Fibroblast of peridontal ligament (primary cell): ENCODE results near the gene PLXNA4.

ENCODE experiments used
- DNase-seq: peaks from one replicate; pipeline ENCODE4 v3.0.0-alpha.2; 2010; ENCODE audit errors: extremely low read depth

Gene PLXNA4

DNA sequence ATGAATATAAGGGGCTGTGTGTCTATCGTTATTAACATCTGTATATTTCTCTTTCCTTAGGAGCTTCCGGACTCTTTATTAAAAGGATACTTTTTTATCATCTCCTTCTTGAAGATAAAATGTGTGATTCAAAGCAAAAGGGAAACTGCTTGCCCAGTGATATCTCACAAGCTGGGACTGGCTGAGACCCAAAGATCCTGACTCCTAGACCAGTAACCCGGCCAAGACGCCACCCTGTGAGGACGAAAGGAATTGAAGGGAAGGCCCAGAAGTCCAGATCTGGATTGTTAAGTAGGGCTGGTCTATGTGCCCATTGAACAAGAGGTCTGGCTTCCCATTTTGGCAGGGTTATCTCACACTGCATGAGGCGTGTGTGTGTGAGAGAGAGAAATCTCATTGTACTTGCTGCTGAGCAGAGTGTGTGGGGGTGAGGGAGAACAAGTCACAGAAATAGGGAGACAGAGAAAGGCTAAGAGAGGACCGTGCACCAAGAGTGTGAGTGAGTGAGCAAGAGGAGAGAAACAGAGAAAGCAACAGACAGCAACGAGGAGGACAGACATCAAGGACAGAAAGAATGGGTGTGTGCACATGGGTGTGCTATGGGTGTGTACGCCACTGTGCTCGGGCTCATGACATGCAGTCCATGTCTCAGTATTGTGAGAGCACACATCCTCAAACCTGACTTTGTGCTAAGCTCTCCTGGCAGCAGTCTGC, 75.4 kb downstream of the PLXNA4 start:
- peak; percentile 42 for DNase-seq

DNA sequence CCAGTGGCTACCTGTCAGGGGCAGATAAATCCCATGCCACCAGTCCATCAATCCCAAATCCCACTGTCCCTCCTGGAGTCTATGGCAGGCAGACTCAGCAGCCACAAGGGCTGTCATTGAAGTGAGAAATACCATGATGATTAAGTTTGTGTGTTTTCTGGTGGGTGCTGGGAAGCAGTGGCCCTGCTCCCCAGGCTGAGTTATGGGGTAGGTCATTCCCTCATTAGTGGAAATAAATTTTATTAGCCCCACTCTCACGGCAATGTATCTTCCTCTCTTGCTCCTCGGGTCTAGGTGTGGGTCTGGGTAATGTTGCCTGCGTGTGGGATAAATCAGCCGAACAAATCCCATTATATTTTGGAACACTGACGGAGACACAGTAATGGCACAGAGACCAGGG, 76.8 kb downstream of the PLXNA4 start:
- DNase-seq, result no peak

DNA sequence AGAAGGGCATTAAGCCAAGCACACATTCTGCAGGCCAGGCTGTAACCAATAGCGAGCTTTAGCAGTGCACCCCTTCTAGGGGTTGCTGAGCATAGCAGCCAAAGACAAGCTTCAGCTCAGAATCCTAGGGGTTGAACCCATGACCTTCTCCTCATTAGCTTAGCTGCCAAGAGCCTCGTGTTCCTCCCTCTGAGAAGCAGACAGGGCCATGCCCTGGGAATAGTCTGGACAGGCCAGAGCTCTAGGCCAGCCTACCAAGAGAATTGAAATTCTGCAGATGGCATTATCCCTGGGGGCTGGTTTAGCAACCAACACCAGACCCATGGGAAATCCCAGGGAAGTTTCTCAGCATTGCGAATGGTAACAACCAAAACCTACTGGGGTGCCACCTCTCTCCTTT, 77.2 kb downstream of the PLXNA4 start:
- DNase-seq, result no peak

DNA sequence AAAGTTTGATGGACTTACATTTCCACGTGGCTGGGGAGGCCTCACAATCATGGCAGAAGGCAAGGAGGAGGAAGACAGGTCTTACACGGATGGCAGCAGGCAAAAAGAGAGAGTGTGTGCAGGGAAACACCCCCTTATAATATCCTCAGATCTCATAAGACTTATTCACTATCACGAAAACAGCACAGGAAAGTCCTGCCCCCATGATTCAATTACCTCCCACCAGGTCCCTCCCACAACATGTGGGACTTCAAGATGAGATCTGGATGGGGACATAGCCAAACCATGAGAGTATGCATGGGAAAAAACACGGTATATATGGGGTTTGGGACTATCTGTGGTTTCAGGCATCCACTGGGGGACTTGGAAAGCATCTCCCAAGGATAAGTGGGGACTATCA, 78.0 kb downstream of the PLXNA4 start:
- DNase-seq, result no peak

DNA sequence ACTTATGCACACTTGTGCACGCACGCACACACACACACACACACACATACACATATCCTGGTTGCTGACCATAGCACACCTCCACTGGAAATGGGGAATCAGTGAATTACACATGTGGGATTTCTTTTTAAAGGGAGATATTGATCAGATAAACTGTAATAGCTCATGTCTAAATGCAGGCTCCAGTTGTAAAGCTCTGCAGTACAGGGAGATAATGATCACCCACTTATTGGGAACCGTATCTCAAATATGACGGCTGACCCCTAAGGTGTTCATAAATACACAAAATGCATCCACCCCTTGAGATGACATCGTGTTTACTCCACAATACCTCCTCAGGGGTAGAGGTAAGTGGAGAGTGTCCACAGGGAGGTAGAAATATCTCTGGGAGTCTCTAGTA, 79.2 kb downstream of the PLXNA4 start:
- no peak for DNase-seq

DNA sequence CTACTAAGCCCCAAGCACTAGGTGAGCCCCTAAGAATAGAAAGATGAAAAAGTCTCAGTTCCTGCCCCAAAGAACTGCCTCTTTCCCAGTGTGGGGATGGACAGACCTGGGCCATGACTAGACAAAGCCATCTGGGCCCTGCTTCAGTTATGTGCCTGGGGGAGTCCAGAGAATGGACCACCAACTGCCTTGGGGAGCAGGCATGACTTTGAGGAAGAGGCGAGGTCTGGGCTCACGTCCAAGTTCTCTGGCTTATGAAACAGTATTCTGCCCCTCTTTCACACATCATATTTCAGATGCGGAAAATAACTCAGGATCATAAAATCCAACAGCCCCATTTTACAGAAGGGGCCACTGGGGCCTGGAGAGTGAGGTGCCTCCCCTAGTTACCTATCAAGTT, 80.3 kb downstream of the PLXNA4 start:
- no peak for DNase-seq

DNA sequence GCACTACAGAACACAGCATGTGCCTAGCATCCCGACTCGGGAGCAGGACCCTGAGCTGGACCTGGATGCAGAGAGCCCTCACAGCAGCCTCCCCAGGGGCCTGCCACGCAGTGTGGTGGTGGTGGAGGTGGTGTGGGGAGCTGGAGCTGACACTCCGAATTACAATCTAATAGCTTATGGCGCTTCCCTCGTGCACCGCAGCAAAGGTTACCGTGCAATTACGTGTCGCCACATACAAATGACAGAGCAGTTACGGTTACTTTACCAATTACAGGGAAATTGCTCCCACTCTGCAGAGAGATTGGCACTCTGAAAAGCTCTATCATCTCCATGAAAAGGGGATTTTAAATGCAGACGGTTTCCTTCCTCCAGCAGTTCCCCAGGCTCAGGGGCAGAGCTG, 81.8 kb downstream of the PLXNA4 start:
- DNase-seq, result no peak

DNA sequence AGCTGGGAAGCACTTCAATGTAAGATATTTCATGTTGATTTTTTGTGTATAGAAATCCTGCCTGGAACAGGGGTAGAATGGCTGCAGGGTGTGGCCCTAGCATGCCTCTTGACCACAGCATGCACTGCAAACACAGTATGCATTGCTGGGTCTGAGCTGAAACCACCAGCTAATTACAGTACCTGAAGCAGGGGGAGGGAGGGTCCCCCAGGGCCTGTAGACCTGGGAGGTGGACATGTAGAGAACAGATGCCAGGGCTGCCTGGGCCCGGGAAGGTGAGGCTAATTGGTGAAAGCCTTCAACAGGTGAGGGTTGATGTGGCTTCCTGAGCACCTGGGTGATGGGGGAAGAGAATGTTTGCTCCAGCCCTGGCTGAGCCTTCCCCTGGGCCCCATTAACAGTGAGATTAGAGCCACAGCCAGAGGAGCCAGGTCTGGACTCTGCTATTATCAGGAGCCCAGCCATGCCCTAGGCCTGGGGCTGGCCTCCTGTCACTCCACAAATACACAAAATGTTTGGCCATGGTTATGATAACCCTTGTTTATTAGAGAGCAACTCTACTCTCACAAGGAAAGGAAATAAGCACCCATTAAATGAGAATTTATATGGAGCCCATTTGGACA, 83.3 kb downstream of the PLXNA4 start:
- no peak for DNase-seq

DNA sequence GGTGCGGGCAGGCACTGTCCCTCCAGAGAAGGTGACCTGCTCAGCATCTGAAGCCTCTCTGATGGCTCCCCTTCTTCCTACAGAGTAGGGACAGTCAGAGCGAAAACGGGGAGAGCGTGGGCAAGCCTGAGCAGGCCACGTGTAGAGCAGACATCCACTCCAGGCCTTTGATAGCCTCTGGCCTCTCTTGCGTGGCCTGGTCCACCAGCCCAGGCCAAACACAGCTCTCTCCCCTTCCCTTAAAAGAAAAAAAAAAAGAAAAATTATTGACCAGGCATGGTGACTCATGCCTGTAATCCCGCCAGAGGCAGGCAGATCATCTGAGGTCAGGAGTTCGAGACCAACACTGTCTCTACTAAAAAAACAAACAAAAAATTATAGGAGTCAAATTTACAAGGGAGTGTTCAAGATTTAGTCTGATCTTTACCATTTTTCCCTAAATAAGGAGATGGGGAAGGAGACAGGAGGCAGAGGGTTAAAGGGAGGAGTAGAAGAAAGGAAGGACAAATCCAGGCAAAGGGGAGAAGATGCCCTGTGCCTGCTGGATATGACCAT, 84.8 kb downstream of the PLXNA4 start:
- DNase-seq, result no peak

DNA sequence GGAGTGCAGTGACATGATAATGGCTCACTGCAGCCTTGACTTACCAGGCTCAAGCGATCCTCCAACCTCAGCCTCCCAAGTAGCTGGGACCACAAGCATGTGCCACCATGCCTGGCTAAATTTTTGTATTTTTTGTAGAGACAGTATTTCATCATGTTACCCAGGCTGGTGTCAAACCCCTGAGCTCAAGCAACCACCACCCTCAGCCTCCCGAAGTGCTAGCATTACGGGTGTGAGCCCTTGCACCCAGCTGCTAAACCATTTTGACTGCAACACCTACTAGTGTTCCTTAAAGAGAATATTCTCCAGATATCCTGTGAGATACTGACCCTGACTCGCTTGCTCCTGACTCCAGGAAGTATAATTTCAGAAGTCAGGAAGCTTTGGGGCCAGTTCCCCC, 85.8 kb downstream of the PLXNA4 start:
- no peak for DNase-seq

DNA sequence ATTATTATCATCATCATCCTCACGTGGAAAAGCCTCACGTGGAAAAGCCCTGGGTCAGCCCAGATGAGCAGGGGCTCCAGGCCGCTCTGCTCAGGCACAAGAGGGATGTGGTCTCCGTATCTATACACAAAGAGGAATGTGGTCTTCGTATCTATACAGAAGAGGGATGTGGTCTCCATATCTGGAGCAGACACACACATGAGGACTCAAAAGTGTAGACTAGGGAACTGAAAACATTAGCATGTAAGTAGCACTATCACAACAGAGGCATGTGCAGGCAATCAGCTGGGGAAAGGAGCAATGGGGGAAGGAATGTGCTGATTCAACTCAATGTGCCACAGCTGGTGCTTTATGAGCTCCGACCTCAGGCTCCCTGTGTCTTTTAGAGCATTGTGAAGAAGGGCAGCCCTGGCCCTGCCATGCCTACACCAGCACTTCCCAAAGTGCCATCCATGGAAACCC, 86.5 kb downstream of the PLXNA4 start:
- DNase-seq, result no peak

DNA sequence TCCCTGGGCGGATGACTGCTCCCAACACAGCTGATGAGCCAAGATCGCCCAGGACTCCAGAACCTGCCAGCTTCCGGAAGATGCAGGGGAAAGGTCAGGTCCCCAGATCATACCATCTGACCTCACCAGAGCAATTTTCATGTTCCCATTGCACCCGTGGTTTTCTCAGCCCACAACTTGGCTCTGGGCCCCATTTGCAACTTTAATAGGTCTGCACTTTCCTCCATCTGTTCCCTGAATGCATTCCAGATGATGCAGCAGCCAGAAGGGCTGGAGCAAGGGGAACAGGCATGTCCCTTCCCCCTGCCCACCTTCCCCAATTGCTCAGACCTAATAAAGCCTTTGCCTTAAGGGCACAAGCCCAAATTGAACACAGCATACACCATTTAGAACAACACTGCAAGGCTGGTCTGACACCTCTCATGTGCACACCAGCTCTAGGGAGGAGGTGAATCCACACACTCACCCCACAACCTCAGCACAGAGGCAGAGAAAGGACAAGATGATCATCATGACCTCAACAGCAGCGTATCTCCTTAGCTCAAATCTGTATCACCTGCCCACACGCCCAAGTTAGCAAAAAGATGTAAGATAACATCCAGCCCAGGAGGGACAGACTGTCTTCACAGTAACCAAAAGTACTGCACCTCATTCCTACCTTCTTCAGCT, 87.5 kb downstream of the PLXNA4 start:
- DNase-seq, result peak; percentile 46

DNA sequence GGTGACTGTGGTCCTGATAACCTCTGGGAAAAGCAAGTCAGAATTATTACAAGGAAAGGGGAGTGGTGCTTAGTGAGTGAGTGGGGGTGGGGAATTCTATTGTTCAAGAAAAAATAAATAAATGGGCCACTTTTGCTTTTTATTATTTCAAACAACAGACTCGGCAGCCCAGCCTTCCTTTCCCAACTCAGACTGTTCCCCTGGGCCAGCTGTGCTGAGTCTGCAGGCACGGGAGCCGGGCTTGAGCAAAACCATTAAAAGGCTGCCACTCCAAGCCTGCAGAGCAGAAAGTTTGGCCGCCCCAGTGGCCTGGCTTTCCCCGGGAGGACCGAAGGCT, 90.0 kb downstream of the PLXNA4 start:
- no peak for DNase-seq

DNA sequence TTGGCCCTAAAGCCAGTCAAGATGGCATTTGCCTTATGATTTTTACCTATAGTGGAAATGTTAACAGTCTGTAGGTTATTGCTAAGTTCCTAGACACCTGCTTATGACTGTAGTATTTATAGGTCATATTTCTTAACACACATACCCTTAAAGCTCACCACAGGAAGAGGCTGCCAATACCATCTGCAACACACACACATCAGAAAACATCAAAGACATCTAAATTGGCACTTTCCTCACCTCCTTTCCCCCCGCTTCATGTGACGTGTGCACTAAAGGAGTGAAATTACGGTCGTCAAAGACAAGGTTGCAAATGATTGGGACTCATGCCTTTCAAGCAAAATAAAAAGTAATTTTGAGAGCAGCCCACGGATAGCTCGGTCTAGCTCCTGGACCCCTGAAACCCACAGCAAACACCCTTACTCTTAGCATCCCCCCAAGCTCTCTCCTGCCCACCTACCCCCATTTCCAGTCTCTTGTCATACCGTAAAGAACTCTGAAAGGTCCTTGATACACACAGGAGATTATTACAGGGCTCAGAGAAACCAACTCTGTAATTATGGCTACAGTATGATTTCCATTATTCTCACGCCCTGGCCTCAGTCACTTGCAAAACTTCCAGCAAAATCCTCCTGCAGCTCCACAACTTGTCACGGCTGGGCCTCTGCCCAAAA, 90.5 kb downstream of the PLXNA4 start:
- no peak for DNase-seq

DNA sequence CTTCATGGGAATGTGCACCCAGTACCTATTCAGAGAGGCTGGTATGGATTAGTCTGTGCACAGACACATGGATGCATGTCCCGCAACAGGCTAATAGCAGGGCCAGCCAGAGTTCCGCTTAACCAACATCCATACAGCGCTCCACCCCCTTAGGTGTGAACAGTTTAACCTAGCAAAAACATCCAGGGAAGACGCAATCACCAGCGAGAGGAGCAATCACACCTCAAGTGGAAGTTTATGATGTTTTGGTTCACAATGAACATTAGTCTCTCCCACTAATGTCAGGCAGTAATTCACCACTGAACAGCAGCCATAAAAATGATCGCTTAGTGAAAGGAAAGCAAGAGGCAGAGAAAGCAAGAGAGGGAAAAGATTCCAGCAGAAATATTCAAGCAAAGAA, 91.1 kb downstream of the PLXNA4 start:
- DNase-seq, result no peak

DNA sequence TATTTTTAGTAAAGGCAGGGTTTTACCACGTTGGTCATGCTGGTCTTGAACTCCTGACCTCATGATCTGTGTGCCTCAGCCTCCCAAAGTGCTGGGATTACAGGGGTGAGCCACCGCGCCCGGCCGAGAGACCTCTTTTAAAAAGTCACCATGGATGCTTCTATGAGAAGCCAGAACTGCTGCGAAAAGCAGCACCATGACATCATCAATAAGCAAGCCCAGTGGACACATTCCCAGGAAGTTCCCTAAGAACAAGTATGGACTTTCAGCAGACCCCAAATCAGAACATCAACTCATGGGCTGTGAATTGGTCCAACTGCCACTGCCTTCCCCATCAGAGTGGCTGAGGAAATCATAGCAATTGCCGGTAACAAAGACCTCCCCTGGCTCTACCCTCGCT, 93.4 kb downstream of the PLXNA4 start:
- no peak for DNase-seq

DNA sequence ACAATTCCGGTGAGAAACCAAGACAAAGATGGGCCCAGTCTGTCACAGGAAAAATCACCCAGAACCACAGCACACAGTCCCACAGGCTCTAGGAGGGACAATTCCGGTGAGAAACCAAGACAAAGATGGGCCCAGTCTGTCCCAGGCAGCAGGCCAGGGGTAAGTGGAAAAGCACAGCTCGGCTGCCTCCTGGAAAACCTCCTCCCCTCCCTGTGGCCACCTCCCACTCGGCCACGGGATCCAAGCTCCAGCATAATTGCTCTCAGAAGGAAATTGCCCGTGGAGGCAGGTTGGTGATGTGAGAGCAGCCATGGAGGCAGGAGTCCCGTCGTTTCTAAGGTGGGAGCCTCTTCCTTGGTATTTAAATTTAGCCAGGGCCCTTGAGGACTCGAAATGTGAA, 95.7 kb downstream of the PLXNA4 start:
- DNase-seq, result no peak

DNA sequence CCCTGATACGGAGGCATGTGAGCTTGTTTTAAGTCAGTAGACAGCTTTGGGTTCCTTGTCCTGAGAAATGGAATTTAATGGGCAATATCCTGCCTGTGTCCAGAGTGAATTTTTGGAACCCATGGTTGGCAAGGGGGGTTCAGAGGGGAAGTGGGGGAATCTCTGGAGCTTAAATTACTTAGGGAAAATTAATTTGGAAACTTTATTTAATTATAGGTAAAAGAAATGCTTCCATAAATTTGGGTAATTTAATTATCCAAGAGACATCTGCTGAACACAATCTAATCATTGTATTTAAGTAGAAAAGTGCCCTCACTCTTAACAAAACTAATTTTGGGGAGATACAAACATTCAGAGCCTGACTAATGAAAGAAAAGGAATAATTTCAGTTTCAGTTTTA, 99.7 kb downstream of the PLXNA4 start:
- DNase-seq, result no peak

DNA sequence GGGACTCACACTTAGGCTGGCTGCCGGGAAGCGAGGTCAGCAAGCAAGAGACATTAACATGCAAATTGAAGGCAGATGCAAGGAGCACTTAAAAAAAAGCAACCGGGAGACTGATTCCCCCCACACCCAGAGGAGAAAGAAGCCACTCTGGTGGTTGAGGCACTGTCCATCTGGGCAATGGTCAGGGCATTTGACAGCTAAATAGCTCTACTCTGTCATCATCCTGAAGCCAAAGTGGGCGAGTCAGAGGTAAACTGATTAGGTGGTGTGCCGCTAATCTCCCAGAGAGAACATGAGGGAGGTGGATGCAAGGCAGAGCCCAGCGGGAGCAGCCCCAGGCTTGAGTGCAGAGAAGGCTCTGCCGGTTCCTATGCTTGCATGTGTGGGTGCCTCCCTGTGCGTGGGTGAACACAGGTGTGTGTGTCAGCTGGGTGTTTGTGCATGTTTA, 100.6 kb downstream of the PLXNA4 start:
- DNase-seq, result no peak

DNA sequence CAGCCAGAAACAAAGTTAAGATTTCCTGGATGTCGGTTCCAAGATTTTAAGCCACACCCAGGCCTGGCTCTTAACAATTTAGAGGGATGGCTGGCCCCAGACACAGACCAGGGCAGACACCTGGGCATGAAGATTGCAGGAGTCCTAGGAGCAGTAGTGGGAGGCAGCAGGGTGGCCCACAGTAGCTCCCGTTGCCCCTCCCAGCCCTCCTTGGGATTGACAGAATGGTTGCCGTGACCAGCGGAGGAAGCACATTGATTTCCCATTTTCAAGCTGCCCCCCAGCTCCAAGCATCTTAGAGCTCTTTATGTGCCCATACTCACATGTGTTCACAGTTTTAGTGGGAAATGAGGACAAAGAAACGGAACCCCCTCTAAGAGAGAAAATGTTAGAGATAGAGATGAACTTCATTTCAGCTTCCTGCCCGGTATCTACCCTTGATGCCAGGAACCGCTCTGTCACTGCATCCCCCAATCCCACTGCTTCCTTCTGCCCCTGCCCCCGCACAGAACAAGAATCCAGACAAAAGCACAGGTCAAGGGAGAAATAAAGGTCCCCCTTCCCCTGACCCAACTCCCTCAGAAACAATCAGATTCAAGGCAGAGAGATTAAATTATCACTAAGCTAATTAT, 101.1 kb downstream of the PLXNA4 start:
- DNase-seq, result no peak

DNA sequence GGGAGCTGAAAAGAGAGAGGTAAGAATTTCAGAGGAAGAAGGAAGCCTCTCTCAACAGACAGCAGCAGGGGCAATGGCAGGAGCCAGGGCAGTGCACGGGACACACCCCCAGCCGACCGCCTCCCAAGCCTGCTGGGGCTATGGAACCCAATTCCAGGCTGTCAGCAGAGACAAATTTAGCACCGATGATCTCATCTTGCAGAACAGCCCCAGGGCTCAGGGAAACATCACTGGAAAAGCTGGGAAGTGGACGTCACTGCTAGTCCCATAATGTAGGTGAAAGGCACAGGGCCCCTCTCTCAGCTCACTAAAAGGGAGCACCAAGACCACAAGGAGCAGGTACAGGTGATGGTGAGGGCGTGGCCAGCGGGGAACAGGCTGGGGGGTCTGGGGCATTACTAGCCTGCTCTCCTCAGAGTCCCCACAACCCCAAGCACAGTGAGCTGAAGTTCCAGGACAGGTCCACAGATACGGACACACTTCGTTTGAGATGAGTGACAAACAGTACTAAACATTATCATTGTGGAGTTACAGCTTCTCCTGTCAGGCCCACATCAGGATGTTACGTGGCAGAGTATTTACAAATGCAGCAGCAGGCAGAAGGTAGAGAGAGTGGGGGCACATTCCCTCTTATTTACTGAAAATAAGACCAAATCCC, 103.7 kb downstream of the PLXNA4 start:
- peak; percentile 55 for DNase-seq
